DMS114 treated with DMSO at 0.1 percent for 48 hours (cell line): ENCODE measurements around the gene LSAMP.
"Not testable (repeated sequence)": the region's sequence is repeated elsewhere in the genome, so short reads cannot be mapped to it uniquely, and the experiment has no call there.

Source experiments
- DNase-seq: peaks from one replicate; lab custom pipeline; 2025; ENCODE audit not compliant: unreplicated experiment; lab: John Stamatoyannopoulos, UW

Gene LSAMP

DNA sequence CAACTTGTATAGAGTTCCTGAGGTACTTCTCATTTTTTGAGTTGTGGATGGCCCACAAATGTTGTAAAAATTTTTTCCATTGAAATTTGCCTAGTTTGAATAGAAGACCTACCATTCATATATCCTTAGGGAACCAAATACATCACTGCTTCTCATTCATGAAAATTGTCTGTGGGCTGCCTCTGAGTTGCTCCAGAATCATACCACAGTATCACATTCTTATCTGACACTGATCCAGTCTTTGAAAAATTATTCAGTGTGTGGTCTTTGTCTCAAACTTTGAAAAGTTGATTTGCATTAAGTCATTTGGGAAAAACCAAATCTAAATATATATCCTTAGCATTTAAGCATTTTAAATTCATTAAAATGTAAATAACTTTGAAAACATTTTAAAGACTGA is 321.1 kb downstream of the LSAMP start:
- no peak for DNase-seq

DNA sequence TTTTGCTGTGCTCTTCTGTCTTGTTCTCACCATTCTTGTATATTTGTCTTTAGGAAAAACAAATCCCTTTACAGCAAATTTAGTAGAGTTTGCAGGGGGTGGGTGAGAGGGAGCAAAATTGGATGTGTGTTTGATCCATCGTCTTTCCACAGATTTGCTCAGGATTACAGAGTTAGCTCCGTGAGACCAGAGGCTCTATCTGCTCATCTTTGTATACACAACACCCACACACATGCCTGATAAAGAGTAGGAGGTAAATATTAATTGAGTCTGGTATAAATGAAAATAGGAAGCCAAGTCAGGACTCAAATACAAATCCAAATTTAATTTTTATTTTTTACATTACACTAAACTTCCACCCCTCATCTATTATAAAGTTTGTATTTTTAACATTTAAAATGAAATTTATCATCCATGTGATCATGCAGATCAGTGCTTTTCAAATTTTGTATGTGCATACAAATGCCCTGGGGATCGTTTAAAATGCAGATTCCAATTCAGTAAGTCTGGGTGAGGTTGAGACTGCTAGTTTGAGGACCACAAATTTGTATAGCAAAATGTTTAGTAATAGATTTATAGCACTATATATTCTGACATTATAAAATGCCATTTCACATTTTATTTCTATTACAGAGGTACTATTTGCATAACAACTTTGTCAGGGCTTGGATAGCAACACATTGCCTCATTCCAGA is 326.7 kb downstream of the LSAMP start:
- no peak for DNase-seq

DNA sequence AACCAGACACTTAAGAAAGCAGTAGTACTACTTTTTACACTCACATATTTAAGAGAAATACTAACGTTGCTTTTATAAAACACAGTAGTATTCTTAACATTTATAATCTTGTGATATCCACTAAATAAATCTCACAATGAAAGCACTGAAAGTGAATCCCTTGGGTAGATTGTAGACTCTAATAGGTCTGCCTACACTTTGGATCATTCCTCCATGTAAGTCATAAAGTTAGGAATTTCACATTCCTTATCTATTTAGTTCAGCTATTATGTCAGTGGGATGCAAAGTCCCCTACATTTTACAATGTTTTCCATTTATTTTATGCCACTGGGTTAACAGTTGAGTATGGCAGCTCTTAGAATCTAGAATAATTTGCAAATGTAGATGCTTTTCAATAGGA is 330.7 kb downstream of the LSAMP start:
- no peak for DNase-seq

DNA sequence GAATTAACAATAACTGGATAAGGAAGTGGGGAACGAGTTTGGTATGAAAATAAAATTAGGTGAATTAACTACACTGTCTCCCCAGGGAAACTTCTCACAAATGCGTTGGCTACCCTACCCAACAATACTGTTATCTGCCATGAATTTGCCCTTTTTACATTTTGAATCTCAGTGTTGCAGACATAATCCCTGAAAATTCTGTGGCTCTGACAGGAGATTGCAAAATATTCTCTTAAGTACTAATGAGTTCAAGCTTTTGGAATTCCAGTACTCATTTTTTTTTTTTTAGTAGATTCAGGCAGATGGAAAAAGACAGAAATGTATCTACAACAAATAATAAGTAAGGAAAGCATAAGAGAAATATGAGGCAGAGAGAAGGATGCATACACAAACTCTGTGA is 332.6 kb downstream of the LSAMP start:
- DNase-seq = no peak

DNA sequence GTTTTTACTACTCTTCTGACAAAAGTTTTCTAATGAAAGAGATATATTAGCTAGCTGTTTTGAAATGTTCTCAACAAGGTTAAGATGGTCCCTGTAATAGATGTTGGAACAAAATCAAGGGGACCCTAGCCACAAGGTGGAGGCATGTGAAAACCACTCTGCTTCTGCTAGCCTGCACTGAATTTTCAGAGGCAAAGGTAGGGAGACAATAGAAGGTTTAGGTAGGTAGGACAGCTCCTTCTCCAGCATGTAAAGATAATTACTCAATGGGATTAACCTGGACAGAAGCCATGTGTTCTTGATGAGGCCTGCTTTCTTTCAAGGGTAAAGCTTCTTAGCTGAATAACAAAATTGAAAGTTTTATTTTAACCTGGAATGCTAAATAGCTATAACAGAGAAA is 333.5 kb downstream of the LSAMP start:
- DNase-seq = no peak

DNA sequence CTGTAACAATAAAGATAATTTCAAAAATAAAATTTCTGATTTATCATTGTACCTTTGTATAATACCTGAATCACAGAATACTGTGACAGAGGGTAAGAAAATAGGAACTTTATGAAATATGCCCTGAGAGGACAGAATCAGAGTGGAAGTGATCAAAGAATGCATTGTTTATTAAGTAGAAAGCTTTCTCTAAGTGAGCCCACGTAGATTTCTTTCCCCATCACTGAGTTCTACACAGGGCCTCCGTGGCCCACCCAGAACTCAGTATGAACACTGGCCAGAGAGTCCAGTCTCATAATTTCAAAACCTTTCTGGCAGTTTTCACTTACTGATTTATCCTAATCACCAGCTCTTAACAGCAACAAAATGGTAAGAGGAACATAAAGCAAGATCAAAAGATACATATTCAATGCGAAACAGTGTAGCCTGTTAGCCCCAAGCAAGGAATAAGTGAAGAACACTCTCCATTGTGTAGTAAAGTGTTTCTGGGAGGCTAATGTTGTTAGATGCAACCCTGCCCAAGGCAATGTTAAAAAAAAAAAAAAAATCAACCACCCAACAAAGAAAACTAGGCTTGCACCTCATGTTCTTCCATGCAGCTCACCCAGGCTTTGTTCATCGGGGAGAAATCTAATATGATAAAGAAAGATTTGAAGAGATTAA is 341.3 kb downstream of the LSAMP start:
- DNase-seq = no peak

DNA sequence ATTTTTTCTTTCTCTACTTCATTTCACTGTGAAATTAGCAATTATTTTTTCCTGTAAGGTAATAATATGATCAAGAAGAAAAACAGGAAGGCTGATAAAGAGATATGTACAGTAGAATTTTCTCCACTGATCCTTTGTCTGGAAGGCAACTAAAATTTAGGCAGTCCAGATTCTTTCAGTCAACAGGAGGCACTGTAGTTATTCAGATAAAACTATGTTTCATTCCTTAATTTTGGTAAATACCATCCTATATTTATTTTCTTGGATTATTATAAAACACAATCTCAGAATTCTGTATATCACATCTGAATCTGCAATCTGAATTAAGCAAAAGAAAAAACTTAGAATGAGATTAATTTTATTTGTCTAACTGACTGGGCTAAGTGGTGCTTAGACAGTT is 343.2 kb downstream of the LSAMP start:
- no peak for DNase-seq

DNA sequence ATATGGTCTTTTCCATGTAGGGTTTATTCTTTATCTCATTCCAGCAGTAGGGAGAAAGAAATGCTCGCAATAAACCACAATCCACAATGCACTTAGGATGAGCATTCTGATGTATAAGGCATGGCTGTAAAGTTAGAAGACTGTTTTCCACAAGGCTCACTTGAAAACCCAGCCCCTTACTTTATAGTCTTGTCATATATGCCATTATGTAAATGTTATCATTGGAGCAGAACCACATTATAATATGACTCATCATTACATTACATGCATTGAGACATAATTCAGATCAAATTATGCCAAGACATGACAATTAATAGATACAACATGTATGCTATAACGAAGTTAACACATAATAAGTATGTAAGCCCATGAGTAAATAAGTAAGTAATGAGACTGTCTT is 348.1 kb downstream of the LSAMP start:
- DNase-seq = no peak

DNA sequence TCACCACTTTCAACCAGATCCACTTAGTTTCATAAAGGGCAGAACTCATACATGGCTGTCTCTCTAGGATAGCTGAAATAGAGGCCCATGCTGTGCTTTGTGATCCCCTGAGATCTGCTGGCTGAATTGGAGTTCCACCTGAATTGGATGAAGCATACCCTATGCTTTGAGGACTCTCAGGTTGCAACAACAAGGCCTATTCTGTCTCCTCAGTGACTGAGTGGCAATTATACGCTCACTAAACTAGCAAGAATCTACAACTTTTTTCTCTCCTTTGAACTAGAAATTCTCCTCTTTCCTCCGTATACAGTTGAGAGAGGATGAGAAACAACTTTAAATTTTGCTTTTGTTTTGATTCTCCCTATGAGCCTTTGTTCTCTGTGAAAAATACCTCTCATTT is 348.7 kb downstream of the LSAMP start:
- DNase-seq = no peak

DNA sequence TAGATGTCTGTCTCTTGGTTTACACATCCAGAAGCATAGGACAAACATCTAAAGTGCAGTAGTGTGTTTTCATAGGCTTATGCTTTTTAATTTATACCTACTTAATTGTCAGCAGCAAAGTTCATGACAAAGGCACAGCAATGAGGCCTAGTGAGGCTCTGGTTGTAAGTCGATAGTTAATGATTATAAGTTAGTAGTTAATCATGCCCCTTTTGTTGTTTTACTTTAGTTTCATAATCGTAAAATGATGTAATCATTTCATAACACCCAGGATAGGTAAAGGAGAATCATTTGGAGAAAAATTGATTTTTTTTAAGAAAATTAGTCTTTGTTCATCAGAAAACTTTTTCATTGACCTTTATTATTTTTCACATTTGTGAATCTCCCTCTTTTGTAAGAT is 351.9 kb downstream of the LSAMP start:
- DNase-seq = no peak

DNA sequence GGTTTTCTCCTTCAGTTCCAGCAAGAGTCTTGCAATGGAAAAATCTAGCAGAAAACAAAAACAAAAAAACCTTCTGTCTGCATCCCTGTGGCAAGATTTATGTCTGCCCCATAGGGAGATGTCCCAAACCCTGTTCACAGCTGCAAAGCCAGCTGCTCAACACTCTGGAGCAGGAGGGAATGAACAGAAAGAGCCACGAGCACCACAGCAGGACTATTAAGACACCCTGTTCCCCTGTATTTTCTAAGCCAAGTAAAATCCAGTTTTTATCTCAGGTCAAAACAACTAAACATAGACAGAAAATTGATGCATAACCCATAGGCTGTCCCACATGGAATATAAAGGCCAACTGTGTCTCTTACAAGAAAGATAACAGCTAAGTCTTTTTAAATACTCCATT is 357.9 kb downstream of the LSAMP start:
- no peak for DNase-seq

DNA sequence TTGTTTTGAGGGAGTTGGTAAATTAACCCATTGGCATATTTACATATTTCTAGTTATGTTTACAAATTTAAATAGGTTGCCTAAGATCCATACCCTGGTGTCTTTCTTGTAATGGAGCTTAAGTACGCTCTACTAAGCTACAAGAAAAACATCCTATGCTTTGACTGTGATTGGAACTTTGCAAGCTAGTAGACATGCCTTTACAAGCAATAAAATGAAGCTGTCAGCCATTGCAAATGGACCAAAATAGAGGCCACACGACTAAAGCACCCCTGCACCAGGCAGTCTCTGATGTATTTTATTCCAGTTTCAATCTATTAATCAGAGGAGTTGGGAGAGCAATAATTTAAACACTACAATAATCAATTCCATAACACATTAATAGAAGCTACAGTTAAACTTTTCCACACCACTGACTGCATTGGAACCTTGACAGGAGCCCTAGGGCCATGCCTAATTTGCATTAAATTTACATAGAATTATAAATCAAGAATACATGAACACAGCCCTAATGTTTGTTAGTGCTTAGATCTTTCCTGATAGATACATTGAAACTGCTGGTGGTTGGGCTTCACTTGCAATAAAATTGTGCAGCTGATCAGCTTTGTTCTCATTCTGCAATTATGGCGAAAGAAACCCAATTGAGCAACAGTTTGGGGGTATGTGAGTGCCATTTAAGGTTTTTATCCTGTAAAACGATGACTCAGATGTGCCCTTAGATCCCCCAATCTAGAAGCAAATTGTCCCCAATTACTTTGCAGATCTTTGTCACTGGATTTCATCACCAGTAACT is 360.1 kb downstream of the LSAMP start:
- DNase-seq = no peak

DNA sequence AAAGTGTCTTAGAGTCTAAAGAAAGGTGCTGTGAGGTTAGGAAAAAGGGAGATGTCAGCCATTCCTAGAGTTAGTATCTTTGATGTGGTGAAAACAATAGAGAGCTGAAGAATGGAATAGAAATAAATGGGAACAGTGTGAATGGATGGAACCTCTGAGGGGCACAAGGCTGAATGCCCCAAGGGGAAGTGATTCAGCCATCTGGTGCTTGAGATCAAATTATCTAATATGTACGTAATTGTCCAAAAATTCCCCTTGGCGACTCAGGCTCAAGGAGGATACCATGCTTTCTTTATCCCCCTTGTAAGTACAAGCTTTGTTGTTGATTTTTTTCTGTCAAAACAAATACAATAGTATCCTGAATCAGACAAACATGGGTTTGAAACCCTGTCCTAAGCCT is 361.6 kb downstream of the LSAMP start:
- no peak for DNase-seq

DNA sequence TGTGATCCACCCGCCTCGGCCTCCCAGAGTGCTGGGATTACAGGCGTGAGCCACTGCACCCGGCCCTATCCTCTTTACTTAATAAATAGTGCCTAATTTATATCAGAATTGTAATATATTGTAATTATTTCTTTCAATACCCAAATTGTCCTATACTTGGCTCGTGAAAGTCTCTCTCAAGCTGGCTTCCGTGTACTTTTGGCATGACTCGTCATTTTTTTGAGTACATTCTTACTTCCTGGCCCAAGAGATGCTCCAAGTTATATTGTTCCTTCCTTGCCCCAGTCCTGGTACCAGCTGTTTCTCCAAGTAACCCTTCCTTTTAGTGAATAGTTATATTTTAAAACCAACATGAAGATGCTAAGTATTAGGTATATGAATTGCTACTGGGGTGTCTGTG is 366.7 kb downstream of the LSAMP start:
- no peak for DNase-seq

DNA sequence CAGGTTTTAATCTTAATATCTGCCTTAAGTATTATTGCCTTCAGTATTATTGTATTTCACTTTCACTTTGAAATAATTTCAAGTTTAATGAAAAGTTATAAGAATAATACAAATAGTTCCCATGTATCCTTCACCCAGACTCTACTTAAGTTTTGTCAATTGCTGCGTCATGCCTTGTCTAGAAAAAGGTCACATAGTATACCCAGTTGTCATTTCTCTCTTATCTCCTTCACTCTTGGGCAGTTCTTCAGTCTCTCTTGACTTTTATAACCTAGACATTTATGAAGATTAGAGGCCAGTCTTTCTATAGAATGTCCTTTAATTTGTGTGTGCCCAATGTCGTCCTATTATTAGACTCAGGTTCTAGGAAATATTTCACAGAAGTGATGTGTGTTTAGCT is 367.7 kb downstream of the LSAMP start:
- no peak for DNase-seq

DNA sequence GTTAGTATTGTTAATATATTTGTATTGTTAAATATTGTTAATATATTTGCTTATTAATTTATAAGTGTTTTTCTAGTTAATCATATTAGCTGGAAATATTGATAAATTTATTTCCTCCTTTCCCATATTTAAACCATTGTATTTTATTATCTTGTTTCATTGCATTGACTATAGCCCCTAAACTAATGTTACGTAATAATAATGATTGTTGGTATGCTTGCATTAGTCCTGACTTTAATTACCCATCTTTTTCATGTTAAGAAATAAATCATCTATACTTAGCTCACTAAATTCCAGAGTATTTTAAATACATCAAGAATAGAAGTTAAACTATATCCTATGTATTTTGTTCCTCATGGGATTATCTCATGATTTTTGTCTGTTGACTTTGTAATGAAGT is 368.2 kb downstream of the LSAMP start:
- no peak for DNase-seq

DNA sequence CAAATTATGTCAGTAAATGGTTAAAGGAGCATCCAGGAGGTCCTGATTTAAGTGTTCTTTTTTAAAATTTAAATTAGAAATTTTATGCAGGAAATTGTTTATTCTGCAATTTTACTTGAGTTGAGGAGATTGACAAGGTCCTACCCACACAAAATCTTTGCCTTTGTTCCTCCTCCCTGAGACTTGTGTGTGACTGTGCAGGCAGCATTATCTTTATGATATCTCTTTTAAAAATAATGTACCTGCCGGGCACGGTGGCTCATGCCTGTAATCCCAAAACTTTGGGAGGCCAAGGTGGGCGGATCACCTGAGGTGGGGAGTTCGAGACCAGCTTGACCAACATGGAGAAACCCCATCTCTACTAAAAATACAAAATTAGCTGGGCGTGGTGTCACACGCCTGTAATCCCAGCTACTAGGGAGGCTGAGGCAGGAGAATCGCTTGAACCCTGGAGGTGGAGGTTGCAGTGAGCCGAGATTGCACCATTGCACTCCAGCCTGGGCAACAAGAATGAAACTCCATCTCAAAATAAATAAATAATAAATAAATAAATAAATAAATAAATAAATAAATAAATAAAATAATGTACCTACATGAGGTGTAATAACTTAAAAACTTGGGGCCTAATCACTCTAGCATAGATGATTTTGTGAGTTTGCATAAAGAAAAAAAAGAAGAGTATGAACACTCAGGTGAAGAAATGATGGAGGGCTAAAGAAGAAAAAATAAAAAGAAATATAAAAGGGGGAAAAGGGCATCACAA is 374.6 kb downstream of the LSAMP start:
- DNase-seq = not testable (repeated sequence)

DNA sequence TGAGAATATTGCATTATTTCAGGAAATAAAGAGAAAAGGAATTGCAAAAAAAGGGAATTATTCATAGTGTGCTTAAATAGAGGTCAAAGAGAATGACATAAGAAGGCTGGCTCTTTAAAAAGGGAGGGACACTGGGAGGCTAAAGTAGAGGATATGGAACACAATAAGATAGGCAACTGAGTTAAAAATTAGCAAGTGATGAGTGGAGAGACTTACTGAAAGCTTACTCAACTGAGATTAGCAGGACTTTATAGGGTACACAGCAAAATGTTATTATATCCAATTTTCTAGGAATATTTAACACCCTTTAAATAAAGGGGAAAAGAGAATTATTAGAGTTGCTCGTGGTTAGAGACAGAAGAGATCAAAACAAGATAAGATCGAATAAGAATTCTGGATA is 375.2 kb downstream of the LSAMP start:
- no peak for DNase-seq

DNA sequence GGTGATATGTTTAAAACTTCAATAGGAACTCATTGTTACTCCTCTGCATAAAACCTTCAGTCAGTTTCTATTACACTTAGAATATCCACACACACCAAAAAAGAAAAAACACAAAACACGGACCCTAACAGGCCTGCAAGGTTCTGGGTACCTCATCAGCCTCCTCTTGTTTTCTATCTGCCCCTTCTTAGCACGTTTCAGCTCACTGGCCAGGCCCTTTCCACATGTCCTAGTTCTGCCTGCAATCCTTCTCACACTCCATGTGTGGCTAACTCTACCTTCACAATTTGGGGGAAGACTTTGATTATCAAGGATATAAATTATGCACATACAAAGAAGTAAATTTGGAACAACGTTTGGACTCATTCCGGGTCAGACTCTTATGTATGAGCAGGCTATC is 376.3 kb downstream of the LSAMP start:
- no peak for DNase-seq

DNA sequence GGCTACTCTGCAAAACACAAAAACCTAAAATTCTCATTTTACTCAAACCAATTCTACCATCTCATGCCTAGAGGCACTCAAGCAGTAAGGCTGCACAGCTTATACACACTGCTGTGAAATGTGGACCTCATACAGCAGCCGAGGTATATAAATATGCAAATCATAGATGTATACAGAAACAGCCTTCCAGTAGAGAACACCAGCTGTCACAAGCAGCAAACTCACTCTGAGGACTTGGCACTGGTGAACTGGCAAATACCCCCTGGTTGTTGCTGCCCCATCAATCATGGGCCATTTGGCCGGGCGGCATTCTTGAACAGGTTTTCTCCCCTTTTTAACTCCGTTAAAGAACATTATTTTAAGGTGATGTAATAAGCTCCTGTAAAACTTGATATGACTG is 378.0 kb downstream of the LSAMP start:
- no peak for DNase-seq

DNA sequence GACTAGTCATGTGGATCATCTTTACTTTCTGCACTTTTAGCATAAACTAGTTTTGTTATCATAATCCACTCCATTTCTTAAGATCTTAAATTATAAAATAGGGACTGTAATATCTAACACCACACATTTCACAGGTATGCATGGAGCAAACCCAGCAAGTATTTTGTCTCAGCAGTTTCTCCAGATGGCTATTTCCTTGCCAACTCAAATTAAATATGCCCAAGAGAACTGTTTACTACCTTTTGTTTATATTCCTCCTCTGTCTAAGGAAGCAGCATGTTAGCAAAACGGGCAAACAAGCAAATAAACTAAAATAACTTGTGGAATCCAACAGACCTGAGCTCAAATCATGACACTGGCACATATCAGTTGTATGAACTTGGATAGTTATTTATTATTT is 379.8 kb downstream of the LSAMP start:
- no peak for DNase-seq

DNA sequence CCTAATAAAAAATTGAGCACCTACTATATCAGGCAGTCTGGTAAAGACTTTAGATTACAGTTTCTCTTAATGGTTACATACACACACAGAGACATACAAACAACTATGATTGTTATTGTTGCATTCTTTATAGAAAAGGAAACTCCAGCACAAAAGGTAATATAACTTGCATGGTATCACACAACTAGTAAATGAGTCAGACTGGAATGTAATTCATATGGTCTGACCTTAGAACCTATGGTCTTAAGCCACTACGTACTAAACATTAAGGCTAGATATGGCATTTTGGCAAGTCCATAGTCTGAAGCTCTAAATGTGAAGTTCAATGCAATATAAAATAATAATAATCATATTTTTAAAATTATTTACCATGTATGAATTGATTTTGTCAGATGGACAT is 380.6 kb downstream of the LSAMP start:
- no peak for DNase-seq
